ENCODE measurements around the gene MAPT. TPM values are rescaled to one million over a fixed set of nuclear protein-coding genes. Genes with fewer than 3 reads are reported as not detected.
A peak's percentile ranks its signal among the peaks of the same experiment; 100 is the strongest.

MAPT gene
- total and polyA plus RNA-seq, 2 of the 13 experiments (the other 11 are each of a cell fraction or from before 2014, with no cell fraction given): 2.1 to 2.8 TPM

GRCh38 chr17:45935197-45935709 is 40.9 kb downstream of the MAPT start (continued):
- TF ChIP-seq ZNF546 (CRISPR knock-in tag; conservative IDR thresholded peaks at IDR 0.05) (no peak), MNT (IDR thresholded peaks at IDR 0.05) (no peak), HNF1A (IDR thresholded peaks at IDR 0.05; ENCODE audit: low read depth) (0 out of 2 replicates have a peak, but pooled peaks have one; percentile 2), HNF1A (CRISPR knock-in tag; IDR thresholded peaks at IDR 0.05; ENCODE audit: borderline replicate concordance) (no peak), NFIC (IDR thresholded peaks at IDR 0.05; ENCODE audit: low read length) (0 out of 2 replicates have a peak, but pooled peaks have one; percentile 6), GATA4 (IDR thresholded peaks at IDR 0.05; ENCODE audit: borderline replicate concordance, low read depth) (no peak), ZNF724P (CRISPR knock-in tag; IDR thresholded peaks at IDR 0.05; ENCODE audit: borderline replicate concordance) (0 out of 2 replicates have a peak, but pooled peaks have one; percentile 27), ZNF841 (CRISPR knock-in tag; IDR thresholded peaks at IDR 0.05; ENCODE audit: borderline replicate concordance) (no peak), ZNF597 (CRISPR knock-in tag; IDR thresholded peaks at IDR 0.05) (no peak), PITX1 (CRISPR knock-in tag; IDR thresholded peaks at IDR 0.05) (no peak), PAWR (CRISPR knock-in tag; IDR thresholded peaks at IDR 0.05; ENCODE audit: borderline replicate concordance) (no peak), NFKB2 (CRISPR knock-in tag; IDR thresholded peaks at IDR 0.05; ENCODE audit: borderline replicate concordance) (0 out of 2 replicates have a peak, but pooled peaks have one; percentile 34), ZNF512 (CRISPR knock-in tag; IDR thresholded peaks at IDR 0.05) (no peak), HOMEZ (CRISPR knock-in tag; IDR thresholded peaks at IDR 0.05; ENCODE audit: low read depth) (no peak), BRF2 (CRISPR knock-in tag; IDR thresholded peaks at IDR 0.05) (no peak), CREM (IDR thresholded peaks at IDR 0.05) (peak; percentile 33), CREM (CRISPR knock-in tag; IDR thresholded peaks at IDR 0.05) (no peak)

Measured in HepG2 (cell line).